Motor neuron (in vitro differentiated cells): ENCODE measurements around the gene CROCC2. TPM values are rescaled to one million over a fixed set of nuclear protein-coding genes. Genes with fewer than 3 reads are reported as not detected.

Experiments
- ATAC-seq, 8 experiments: fragments of 200-7000 bp; cut with Tn5 transposase; replicated peaks in 6 of 8; 2 replicates each; pipeline ENCODE4 v1.8.0; 2021; ENCODE audit warnings: mild to moderate bottlenecking in 8 of 8, moderate library complexity in 8 of 8
- H3K27ac ChIP-seq, 2 donors: fragments of 250-450 bp; sonication (Bioruptor Pico); 2 replicates each; pipeline ENCODE4 v1.9.0; 2021; ENCODE audit warnings: antibody characterized with exemption in 2 of 2, mild to moderate bottlenecking in 2 of 2, moderate library complexity in 1 of 2
- H3K4me1 ChIP-seq, 2 donors: fragments of 250-450 bp; sonication (Bioruptor Pico); replicated peaks in 1 of 2; 2 replicates each; pipeline ENCODE4 v1.6.1; 2021; ENCODE audit warnings: antibody characterized with exemption in 2 of 2, mild to moderate bottlenecking in 2 of 2, moderate library complexity in 1 of 2
- H3K4me3 ChIP-seq, 5 donors: fragments of 250-450 bp; sonication (Bioruptor Pico); 2 replicates each; pipeline ENCODE4 v1.9.0; 2021; ENCODE audit warnings: antibody characterized with exemption in 5 of 5, mild to moderate bottlenecking in 5 of 5, moderate library complexity in 4 of 5
- WGBS, 10 experiments: fragments of 450-650 bp; shearing (Covaris generic); methylation state at CpG; one replicate each; pipeline ENCODE4 v1.0.0; 2022; 5-methylcytosine and 5-hydroxymethylcytosine counted together
- in situ Hi-C, 9 experiments: fragments of 400-800 bp; cut with MboI; loops; one replicate each; pipeline ENCODE4 v1.15.0; 2021; ENCODE audit warnings: low sequenced_read_pairs in 9 of 9, low pct_unique_long_range_greater_than_20kb in 2 of 9; ENCODE audit not compliant: unreplicated experiment in 9 of 9
- total RNA-seq, 8 experiments: library from RNA; unstranded; fragments of 300-600 nt; gene quantifications; 2 replicates each; pipeline versions ENCODE4 v1.2.3 to v1.2.4, GENCODE V29; 2022

CROCC2 gene
- total RNA-seq, 8 experiments from 2014 or later = 0.29 to 3.4 (median 0.64) TPM; not detected in 2

GRCh38 chr2:240898108-240898730 is 7.9 kb upstream of the CROCC2 start:
- no peak overlapping the region for H3K27ac ChIP-seq
- ATAC-seq = peak in 3 of 8 experiments; percentile 30 to 56 (median 35)
- H3K4me1 ChIP-seq = no peaks in the 10 kb centered on the region
- in situ Hi-C loops = no loop called here
- WGBS, 10 experiments = 32 to 100% (median 94%) methylated on average over 2 to 7 of the region's 17 CpGs; no CpG with 5 or more reads in 5 of the 10 experiments
- no peak overlapping the region for H3K4me3 ChIP-seq

- ATAC-seq = peak in 1 of 8 experiments; percentile 25
- H3K4me3 ChIP-seq = no peak overlapping the region
- H3K4me1 ChIP-seq = no peaks in the 10 kb centered on the region
- no peak overlapping the region for H3K27ac ChIP-seq
- 39 to 100% (median 78%) methylated on average over 1 to 10 of the region's 23 CpGs; no CpG with 5 or more reads in 5 of the 10 experiments for WGBS, 10 experiments
- in situ Hi-C loops = no loop called here
Observed at GRCh38 chr2:240898731-240899467, 7.2 kb upstream of the CROCC2 start.

GRCh38 chr2:240899468-240899865 is 6.7 kb upstream of the CROCC2 start:
- in situ Hi-C loops = no loop called here
- ATAC-seq = no peak
- H3K4me3 ChIP-seq = no peak overlapping the region
- H3K27ac ChIP-seq = no peak overlapping the region
- WGBS, 10 experiments = 60 to 93% (median 80%) methylated on average over 1 to 15 of the region's 19 CpGs; no CpG with 5 or more reads in 4 of the 10 experiments
- H3K4me1 ChIP-seq = no peaks in the 10 kb centered on the region

- in situ Hi-C loops = no loop called here
- H3K4me1 ChIP-seq = peaks cover 0 to 8% of the 10 kb centered on the region in 2 donors
- 20 to 100% (median 88%) methylated on average over 1 to 11 of the region's 27 CpGs; no CpG with 5 or more reads in 5 of the 10 experiments for WGBS, 10 experiments
- no peak overlapping the region for H3K4me3 ChIP-seq
- no peak for ATAC-seq
- no peak overlapping the region for H3K27ac ChIP-seq
Observed at GRCh38 chr2:240900141-240900860, 5.8 kb upstream of the CROCC2 start.

GRCh38 chr2:240901986-240902614 is 4.0 kb upstream of the CROCC2 start:
- no peak overlapping the region for H3K27ac ChIP-seq
- no peak overlapping the region for H3K4me3 ChIP-seq
- 20 to 100% (median 74%) methylated on average over 1 to 6 of the region's 14 CpGs; no CpG with 5 or more reads in 2 of the 10 experiments for WGBS, 10 experiments
- H3K4me1 ChIP-seq = peaks cover 8 to 18% of the 10 kb centered on the region in 2 donors
- in situ Hi-C loops = no loop called here
- ATAC-seq = no peak

- ATAC-seq = no peak
- 20 to 89% (median 69%) methylated on average over 1 to 4 of the region's 7 CpGs; no CpG with 5 or more reads in 3 of the 10 experiments for WGBS, 10 experiments
- no peak overlapping the region for H3K27ac ChIP-seq
- in situ Hi-C loops = no loop called here
- peaks cover 8 to 18% of the 10 kb centered on the region in 2 donors for H3K4me1 ChIP-seq
- H3K4me3 ChIP-seq = no peak overlapping the region
Observed at GRCh38 chr2:240902615-240903041, 3.5 kb upstream of the CROCC2 start.

- in situ Hi-C loops = no loop called here
- Histone ChIP-seq H3K4me1 (peaks cover 8 to 18% of the 10 kb centered on the region in 2 donors), H3K4me3 (no peak overlapping the region), H3K27ac (no peak overlapping the region)
- WGBS, 10 experiments = 0 to 100% (median 75%) methylated on average over 1 to 7 of the region's 34 CpGs; no CpG with 5 or more reads in 2 of the 10 experiments
- ATAC-seq = no peak
Observed at GRCh38 chr2:240903191-240904060, 2.7 kb upstream of the CROCC2 start.

- Histone ChIP-seq H3K27ac (no peak overlapping the region), H3K4me1 (peaks cover 8 to 18% of the 10 kb centered on the region in 2 donors), H3K4me3 (no peak overlapping the region)
- no peak for ATAC-seq
- WGBS, 10 experiments = 29 to 100% (median 81%) methylated on average over 1 to 4 of the region's 19 CpGs; no CpG with 5 or more reads in 4 of the 10 experiments
- in situ Hi-C loops = no loop called here
Observed at GRCh38 chr2:240904216-240905175, 1.6 kb upstream of the CROCC2 start.

- in situ Hi-C loops = no loop called here
- ATAC-seq = peak in 5 of 8 experiments; percentile 15 to 68 (median 50)
- WGBS, 10 experiments = 40 to 100% methylated on average over 1 of the region's 13 CpGs; no CpG with 5 or more reads in 8 of the 10 experiments
- no peak overlapping the region for H3K27ac ChIP-seq
- H3K4me3 ChIP-seq = no peak overlapping the region
- peaks cover 8 to 18% of the 10 kb centered on the region in 2 donors for H3K4me1 ChIP-seq
Observed at GRCh38 chr2:240905176-240905781, 857 bp upstream of the CROCC2 start.

GRCh38 chr2:240906911-240907590 is 915 bp downstream of the CROCC2 start:
- peak in 4 of 8 experiments; percentile 3 to 20 (median 11) for ATAC-seq
- no peak overlapping the region for H3K4me3 ChIP-seq
- H3K4me1 ChIP-seq = peaks cover 8 to 18% of the 10 kb centered on the region in 2 donors
- H3K27ac ChIP-seq = no peak overlapping the region
- WGBS, 10 experiments = 19 to 80% (median 63%) methylated on average over 1 to 7 of the region's 22 CpGs; no CpG with 5 or more reads in 3 of the 10 experiments
- in situ Hi-C loops = no loop called here
